Lower lobe of right lung (tissue), 2 donors: ENCODE results near the gene GNAI1. TPM values are rescaled to one million over a fixed set of nuclear protein-coding genes. Genes with fewer than 3 reads are reported as not detected.

Experiments used
- ATAC-seq, 2 donors: fragments of 200-7000 bp; cut with Tn5 transposase; one replicate each; pipeline ENCODE4 v1.9.1; 2020 to 2022; ENCODE audit warnings: mild to moderate bottlenecking in 2 of 2, moderate library complexity in 2 of 2
- DNase-seq: peaks from one replicate; pipeline ENCODE4 v3.0.0-alpha.2; 2020
- H3K27ac ChIP-seq: fragments of 200-600 bp; one replicate; pipeline ENCODE4 v1.8.0; 2022
- H3K27me3 ChIP-seq: fragments of 200-600 bp; one replicate; pipeline ENCODE4 v1.8.0; 2022; ENCODE audit warnings: low read depth
- H3K36me3 ChIP-seq: fragments of 200-600 bp; one replicate; pipeline ENCODE4 v1.8.0; 2022; ENCODE audit warnings: mild to moderate bottlenecking
- H3K4me1 ChIP-seq: fragments of 200-600 bp; one replicate; pipeline ENCODE4 v1.8.0; 2022
- H3K4me3 ChIP-seq: fragments of 200-600 bp; one replicate; pipeline ENCODE4 v1.8.0; 2022; ENCODE audit warnings: mild to moderate bottlenecking
- H3K9me3 ChIP-seq: fragments of 200-600 bp; one replicate; pipeline ENCODE4 v1.8.0; 2022
- intact Hi-C: fragments of 100-400 bp; cut with DNase I; formaldehyde crosslinking; loops from one replicate; pipeline ENCODE4 v1.11.0; 2022
- total RNA-seq: library from RNA; stranded (reverse); fragmentation: NEBNext Ultra II Directional; extraction: Animal tissue kit (Norgen Biotek cat#: 25700); gene quantifications from one replicate; pipeline ENCODE4 v1.2.1, GENCODE V29; 2021
- TF ChIP-seq, protein P1 (sequence below): fragments of 200-600 bp; IDR thresholded peaks from one replicate; pipeline ENCODE4 v1.8.0; 2022; ENCODE audit warnings: antibody characterized with exemption, mild to moderate bottlenecking
- donor health status: DM: no; HTN: yes; CAD: no; lungs with severe emphysema.

GNAI1 gene
- total RNA-seq, 1 donor from 2014 or later: 32.1 TPM

DNA sequence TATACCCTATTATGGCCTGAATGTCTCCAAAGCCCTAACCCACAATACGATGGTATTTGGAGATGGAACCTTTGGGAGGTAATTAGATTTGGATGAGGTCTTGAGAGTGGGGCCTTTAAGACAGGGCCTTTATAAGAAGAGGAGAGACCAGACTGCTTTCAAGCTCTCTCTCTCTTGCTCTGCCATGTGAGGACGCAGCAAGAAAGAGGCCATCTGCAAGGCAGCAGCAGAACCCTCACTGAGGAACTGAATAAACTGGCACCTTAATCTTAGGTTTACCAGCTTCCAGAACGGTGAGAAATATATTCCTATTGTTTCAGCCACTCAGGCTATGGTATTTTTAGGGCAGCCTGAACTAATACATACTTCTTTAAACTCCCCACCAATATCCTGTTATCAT, 2.0 kb upstream of the GNAI1 start:
- H3K9me3 ChIP-seq: no peaks in the 10 kb centered on the region
- no peak overlapping the region for H3K4me3 ChIP-seq
- H3K27me3 ChIP-seq: no peaks in the 10 kb centered on the region
- TF ChIP-seq, protein P1, sequence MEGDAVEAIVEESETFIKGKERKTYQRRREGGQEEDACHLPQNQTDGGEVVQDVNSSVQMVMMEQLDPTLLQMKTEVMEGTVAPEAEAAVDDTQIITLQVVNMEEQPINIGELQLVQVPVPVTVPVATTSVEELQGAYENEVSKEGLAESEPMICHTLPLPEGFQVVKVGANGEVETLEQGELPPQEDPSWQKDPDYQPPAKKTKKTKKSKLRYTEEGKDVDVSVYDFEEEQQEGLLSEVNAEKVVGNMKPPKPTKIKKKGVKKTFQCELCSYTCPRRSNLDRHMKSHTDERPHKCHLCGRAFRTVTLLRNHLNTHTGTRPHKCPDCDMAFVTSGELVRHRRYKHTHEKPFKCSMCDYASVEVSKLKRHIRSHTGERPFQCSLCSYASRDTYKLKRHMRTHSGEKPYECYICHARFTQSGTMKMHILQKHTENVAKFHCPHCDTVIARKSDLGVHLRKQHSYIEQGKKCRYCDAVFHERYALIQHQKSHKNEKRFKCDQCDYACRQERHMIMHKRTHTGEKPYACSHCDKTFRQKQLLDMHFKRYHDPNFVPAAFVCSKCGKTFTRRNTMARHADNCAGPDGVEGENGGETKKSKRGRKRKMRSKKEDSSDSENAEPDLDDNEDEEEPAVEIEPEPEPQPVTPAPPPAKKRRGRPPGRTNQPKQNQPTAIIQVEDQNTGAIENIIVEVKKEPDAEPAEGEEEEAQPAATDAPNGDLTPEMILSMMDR: no peak
- intact Hi-C loops: no loop called here
- ATAC-seq: no peak
- no peak overlapping the region for H3K27ac ChIP-seq
- peaks cover 13% of the 10 kb centered on the region for H3K4me1 ChIP-seq
- no peaks in the 10 kb centered on the region for H3K36me3 ChIP-seq
- DNase-seq: no peak

DNA sequence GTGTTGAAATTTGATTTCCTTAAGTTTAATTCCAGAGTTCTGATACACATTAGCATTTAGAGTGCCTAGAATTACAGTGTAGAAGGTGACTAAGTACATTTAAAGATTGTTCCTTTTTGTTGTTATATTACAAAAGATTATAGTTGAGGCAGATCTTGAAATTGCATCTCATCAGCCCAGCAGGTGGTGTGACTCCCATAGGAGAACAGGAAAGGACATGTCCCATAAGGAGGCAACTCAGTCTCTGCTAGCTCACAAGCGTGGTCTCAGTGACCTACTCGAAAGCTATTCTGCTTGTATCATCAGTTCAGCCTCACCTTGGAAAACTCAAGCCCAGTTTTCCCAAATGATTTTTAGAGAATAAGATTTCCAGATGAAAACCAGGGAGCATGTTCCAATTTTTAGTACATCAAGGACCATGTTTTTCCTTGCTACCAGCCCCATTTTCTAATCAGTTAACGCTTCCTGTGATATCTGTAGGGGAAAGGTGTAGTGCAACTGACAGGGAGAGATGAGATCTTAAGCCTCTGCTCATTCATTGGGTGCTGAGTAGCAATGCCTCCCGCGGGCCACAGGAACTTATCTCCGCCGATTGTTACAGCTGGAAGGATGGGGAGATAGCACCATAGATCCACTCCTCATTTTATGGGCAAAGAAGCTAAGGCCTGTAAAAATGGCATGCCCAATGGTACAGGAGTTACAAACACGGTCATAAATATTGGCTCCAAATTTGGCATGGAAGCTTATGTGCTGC, 1.1 kb upstream of the GNAI1 start:
- peak overlapping the region; percentile 95 for H3K4me3 ChIP-seq
- DNase-seq: no peak

DNA sequence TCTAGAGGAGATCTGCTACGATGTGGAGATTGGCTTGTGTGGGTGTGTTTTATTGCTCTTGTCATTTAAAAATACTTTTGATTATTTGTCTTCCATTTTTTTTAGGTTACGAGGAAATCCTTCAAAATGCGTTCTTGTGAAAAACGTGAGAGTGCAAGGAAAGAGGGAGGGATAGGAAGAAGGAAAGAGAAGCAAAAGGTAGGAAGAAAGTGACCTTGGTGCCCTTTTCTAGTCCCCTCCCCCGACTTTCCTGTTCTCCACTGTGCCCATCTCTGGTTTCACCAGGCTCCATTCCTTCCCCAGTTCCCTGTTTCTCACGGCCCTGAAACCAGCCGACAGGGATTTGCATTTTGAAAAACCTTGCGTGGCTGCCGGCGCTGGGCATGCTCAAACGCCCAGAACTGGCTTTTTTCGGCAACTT, 506 bp upstream of the GNAI1 start:
- peak in 1 of 2 donors; percentile 27 for ATAC-seq
- intact Hi-C loops: no loop called here

More for the DNA sequence above, 1.1 kb upstream of the GNAI1 start:
- TF ChIP-seq, protein P1: no peak
- Histone ChIP-seq H3K9me3 (no peaks in the 10 kb centered on the region), H3K36me3 (no peaks in the 10 kb centered on the region), H3K27ac (peak overlapping the region; percentile 87), H3K4me1 (peaks cover 17% of the 10 kb centered on the region), H3K27me3 (no peaks in the 10 kb centered on the region)
- no peak for ATAC-seq
- intact Hi-C loops: no loop called here

DNA sequence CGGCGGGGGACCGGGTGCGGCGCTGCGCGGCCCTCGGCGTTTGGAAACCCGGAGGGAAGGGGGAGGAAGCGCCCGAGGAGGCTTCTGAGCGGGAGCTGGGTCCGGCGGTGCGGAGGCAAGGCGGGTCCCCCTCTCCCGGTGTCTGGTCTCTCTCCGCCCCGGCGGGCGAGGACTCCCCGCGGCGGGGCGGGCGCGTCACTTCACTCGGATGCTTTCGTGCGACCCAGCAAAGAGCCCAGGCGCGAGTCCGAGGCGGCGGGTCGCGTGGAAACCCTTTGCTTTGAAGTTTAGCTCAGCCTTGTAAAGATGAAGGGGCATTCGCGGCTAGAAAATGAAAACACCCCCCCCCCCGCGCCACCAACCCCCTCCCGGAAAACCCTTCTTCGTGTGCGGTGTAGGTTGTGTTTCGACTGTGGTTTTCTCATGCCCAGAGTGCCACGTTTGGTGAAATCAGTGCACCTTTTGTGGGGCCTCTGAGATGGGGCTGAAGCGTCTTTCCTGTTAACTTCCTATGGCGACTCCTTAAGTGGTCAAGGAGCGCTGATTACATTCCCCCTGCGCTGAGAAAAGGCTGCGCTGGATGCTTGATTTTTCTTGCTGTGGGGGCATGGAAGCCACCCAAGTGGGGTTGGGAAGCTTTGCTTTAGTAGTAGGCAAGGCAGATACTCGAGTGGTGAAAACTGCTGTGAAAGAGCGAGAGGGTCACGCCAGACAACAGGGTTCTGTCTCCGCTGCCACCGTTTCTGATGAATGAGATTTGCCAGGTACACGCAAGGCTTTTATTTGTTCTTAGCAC, 876 bp downstream of the GNAI1 start:
- Histone ChIP-seq H3K9me3 (no peaks in the 10 kb centered on the region), H3K4me3 (peak overlapping the region; percentile 95), H3K36me3 (no peaks in the 10 kb centered on the region), H3K27me3 (no peaks in the 10 kb centered on the region), H3K4me1 (peaks cover 30% of the 10 kb centered on the region), H3K27ac (peak overlapping the region; percentile 87)
- TF ChIP-seq, protein P1: no peak
- ATAC-seq (peak; percentile 63 to 70), DNase-seq (no peak)
- intact Hi-C loops: no loop called here

More for the DNA sequence above, 506 bp upstream of the GNAI1 start:
- TF ChIP-seq, protein P1: no peak
- peak; percentile 67 for DNase-seq
- Histone ChIP-seq H3K4me3 (peak overlapping the region; percentile 95), H3K36me3 (no peaks in the 10 kb centered on the region), H3K27ac (peak overlapping the region; percentile 87), H3K4me1 (peaks cover 23% of the 10 kb centered on the region), H3K27me3 (no peaks in the 10 kb centered on the region), H3K9me3 (no peaks in the 10 kb centered on the region)

DNA sequence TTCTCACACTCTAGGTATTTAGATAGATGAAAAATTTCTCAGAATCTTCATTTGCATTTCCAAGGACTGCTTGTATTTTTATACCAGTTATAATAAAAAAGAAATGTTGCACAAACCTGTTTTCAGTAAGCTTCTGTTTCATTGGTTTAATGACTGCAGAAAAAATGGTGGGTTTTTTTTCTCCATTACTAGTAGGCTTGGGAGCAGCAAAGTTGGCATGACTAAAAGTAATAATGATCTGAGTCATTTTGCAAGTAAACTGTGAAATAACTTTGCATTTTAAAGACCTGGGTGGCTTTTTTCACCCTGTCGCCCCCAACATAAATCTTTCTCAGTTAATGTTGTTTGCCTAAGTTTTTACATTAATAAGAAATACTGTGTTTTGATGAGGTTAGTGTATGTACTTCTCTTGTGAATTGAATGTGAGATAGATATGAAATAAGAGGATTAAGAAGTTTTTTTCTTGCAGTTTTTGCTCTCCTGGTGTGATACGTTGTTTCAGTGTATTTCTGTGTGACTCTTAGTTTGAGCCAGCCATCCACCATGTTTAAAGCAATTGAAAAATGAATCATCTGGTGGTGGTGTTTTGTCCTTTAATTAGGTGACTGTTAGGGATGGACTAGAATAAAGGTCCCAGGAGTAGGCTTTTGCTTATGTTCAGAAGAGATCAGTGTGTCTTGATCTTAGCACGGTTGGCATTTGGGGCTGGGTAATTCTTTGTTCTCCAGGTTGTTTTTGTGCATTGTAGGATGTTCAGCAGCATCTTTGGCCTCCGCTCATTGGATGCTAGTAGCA, 1.8 kb downstream of the GNAI1 start:
- no peaks in the 10 kb centered on the region for H3K27me3 ChIP-seq
- no peak for ATAC-seq
- H3K4me3 ChIP-seq: peak overlapping the region; percentile 95
- H3K4me1 ChIP-seq: peaks cover 30% of the 10 kb centered on the region
- H3K36me3 ChIP-seq: no peaks in the 10 kb centered on the region
- peak overlapping the region; percentile 87 for H3K27ac ChIP-seq
- H3K9me3 ChIP-seq: no peaks in the 10 kb centered on the region
- intact Hi-C loops: no loop called here
- TF ChIP-seq, protein P1: no peak
- no peak for DNase-seq
